ENCODE results near the gene OR2T35. TPM values are rescaled to one million over a fixed set of nuclear protein-coding genes. Genes with fewer than 3 reads are reported as not detected.
A peak's percentile ranks its signal among the peaks of the same experiment; 100 is the strongest.
"Not testable (repeated sequence)": the region's sequence is repeated elsewhere in the genome, so short reads cannot be mapped to it uniquely, and the experiment has no call there.

The OR2T35 gene
- total RNA-seq (2014; rRNA removed; shearing (Covaris generic)) = not detected in 2 replicates
- total RNA-seq (2022) = not detected in 2 replicates
- Bru-seq, nascent RNA = not detected
- BruChase-seq, experiment 1, labeled RNA remaining after a 6-hour chase = not detected
- BruChase-seq, experiment 2, labeled RNA remaining after a 2-hour chase = percentile 20 among the genes with signal in this experiment
- long read RNA-seq = 0 reads

- DNase-seq (ENCODE audit: low spot score); H3K4me3 ChIP-seq (ENCODE audit: low read depth, low read length, poor library complexity, severe bottlenecking); H3K36me3 ChIP-seq (ENCODE audit: insufficient read depth, low read length); BruUV-seq (replicated peaks); H3K9me3 ChIP-seq (ENCODE audit: low read length); H3K79me2 ChIP-seq (ENCODE audit: insufficient read depth, low read depth, low read length); CTCF ChIA-PET (ENCODE audit: unreplicated experiment); H3K27ac ChIP-seq (ENCODE audit: low read depth, low read length, poor library complexity, severe bottlenecking); H2AFZ ChIP-seq (ENCODE audit: low read length); H4K20me1 ChIP-seq (ENCODE audit: insufficient read depth, low read length); H3K9me2 ChIP-seq (ENCODE audit: insufficient read depth, low read length); H3K4me2 ChIP-seq (ENCODE audit: low read length); intact Hi-C loops (cut with micrococcal nuclease; ENCODE audit: unreplicated experiment); H3K4me1 ChIP-seq (ENCODE audit: insufficient read depth, low read length, poor library complexity, severe bottlenecking): not testable (repeated sequence)
- POLR2A ChIA-PET = interaction anchor here (0.7 kb wide), 1 partner anchor 254 kb away, joined by 4 read pairs; no protein-coding TSS in a partner anchor
Observed at GRCh38 chr1:248645178-248645577, at the start of gene OR2T35. Gene OR2T35 (minus strand): TSS chr1:248645278. CDS start chr1:248639258, 6,020 bp downstream.

- H3K9me2 ChIP-seq (ENCODE audit: insufficient read depth, low read length) = no peaks in the 10 kb centered on the region
- ChIA-PET CTCF (ENCODE audit: unreplicated experiment) (no interaction called here), POLR2A (no interaction called here)
- no peaks in the 10 kb centered on the region for H3K4me1 ChIP-seq (ENCODE audit: insufficient read depth, low read length, poor library complexity, severe bottlenecking)
- no peak for DNase-seq (ENCODE audit: low spot score)
- H3K9me3 ChIP-seq (ENCODE audit: low read length) = no peaks in the 10 kb centered on the region
- TF ChIP-seq EZH2phosphoT487 (IDR thresholded peaks at IDR 0.05; ENCODE audit: borderline replicate concordance, low read depth, low read length) = no peak
- no peak for TF ChIP-seq CTCF (conservative IDR thresholded peaks at IDR 0.05; ENCODE audit: low read length)
- no peak overlapping the region for H3K4me2 ChIP-seq (ENCODE audit: low read length)
- no peaks in the 10 kb centered on the region for H3K79me2 ChIP-seq (ENCODE audit: insufficient read depth, low read depth, low read length)
- H4K20me1 ChIP-seq (ENCODE audit: insufficient read depth, low read length) = no peaks in the 10 kb centered on the region
- BruUV-seq (replicated peaks) = no TSS peak
- no peak overlapping the region for H3K27ac ChIP-seq (ENCODE audit: low read depth, low read length, poor library complexity, severe bottlenecking)
- H3K4me3 ChIP-seq (ENCODE audit: low read depth, low read length, poor library complexity, severe bottlenecking) = no peak overlapping the region
- H3K36me3 ChIP-seq (ENCODE audit: insufficient read depth, low read length) = no peaks in the 10 kb centered on the region
- intact Hi-C loops (cut with micrococcal nuclease; ENCODE audit: unreplicated experiment) = no loop called here
- H2AFZ ChIP-seq (ENCODE audit: low read length) = no peak overlapping the region
Observed at GRCh38 chr1:248691567-248692155, 46.6 kb upstream of the OR2T35 start.

GRCh38 chr1:248688527-248689298 lies 43.6 kb upstream of the OR2T35 start:
- DNase-seq (ENCODE audit: low spot score) = no peak
- no peak overlapping the region for H3K4me2 ChIP-seq (ENCODE audit: low read length)
- no peaks in the 10 kb centered on the region for H4K20me1 ChIP-seq (ENCODE audit: insufficient read depth, low read length)
- TF ChIP-seq CTCF (conservative IDR thresholded peaks at IDR 0.05; ENCODE audit: low read length) (no peak), EZH2phosphoT487 (IDR thresholded peaks at IDR 0.05; ENCODE audit: borderline replicate concordance, low read depth, low read length) (no peak)
- H3K4me3 ChIP-seq (ENCODE audit: low read depth, low read length, poor library complexity, severe bottlenecking) = no peak overlapping the region
- no peak overlapping the region for H3K27ac ChIP-seq (ENCODE audit: low read depth, low read length, poor library complexity, severe bottlenecking)
- H3K9me2 ChIP-seq (ENCODE audit: insufficient read depth, low read length) = no peaks in the 10 kb centered on the region
- POLR2A ChIA-PET = interaction anchor here (0.7 to 0.8 kb wide), 3 partner anchors 11 to 104 kb away, joined by 3 read pairs; no protein-coding TSS in a partner anchor
- CTCF ChIA-PET (ENCODE audit: unreplicated experiment) = no interaction called here
- H3K36me3 ChIP-seq (ENCODE audit: insufficient read depth, low read length) = no peaks in the 10 kb centered on the region
- H2AFZ ChIP-seq (ENCODE audit: low read length) = no peak overlapping the region
- H3K79me2 ChIP-seq (ENCODE audit: insufficient read depth, low read depth, low read length) = no peaks in the 10 kb centered on the region
- no peaks in the 10 kb centered on the region for H3K4me1 ChIP-seq (ENCODE audit: insufficient read depth, low read length, poor library complexity, severe bottlenecking)
- no TSS peak for BruUV-seq (replicated peaks)
- intact Hi-C loops (cut with micrococcal nuclease; ENCODE audit: unreplicated experiment) = loop anchor here (5.0 to 10.0 kb wide), 2 partner anchors 56 to 66 kb away; no protein-coding TSS in a partner anchor
- no peaks in the 10 kb centered on the region for H3K9me3 ChIP-seq (ENCODE audit: low read length)

All from OCI-LY7 (cell line).